Common myeloid progenitor, CD34-positive (primary cell): Measurements from ENCODE around the gene L2HGDH.
A peak's percentile ranks its signal among the peaks of the same experiment; 100 is the strongest.

ENCODE experiments used
- CTCF ChIA-PET: fragments of 350-600 bp; sonication (Branson Sonifier 250); formaldehyde crosslinking; loops from one replicate; lab custom pipeline; 2021; ENCODE audit warnings: antibody characterized with exemption; lab: Charles Lee
- POLR2A ChIA-PET: fragments of 350-600 bp; sonication (Branson Sonifier 250); formaldehyde crosslinking; loops from one replicate; lab custom pipeline; 2021; ENCODE audit warnings: antibody characterized with exemption; lab: Charles Lee
- DNase-seq, 3 donors: peaks; one replicate each; pipeline versions ENCODE4 v3.0.0 to v3.0.0-alpha.2; 2013
- H3K27ac ChIP-seq, 2 experiments: 1 replicate in 1 of 2; 2 replicates in 1 of 2; pipeline ENCODE4 v1.7.0; 2013; ENCODE audit warnings: inconsistent platforms in 2 of 2, low read length in 2 of 2, mild to moderate bottlenecking in 2 of 2, low read depth in 1 of 2, moderate library complexity in 1 of 2; ENCODE audit not compliant: severe bottlenecking in 2 of 2, insufficient read depth in 1 of 2, poor library complexity in 1 of 2
- H3K27me3 ChIP-seq, 5 experiments: replicated peaks in 2 of 5; 1 replicate in 3 of 5; 2 replicates in 2 of 5; pipeline versions ENCODE4 v1.6.1 to v1.7.0; 2013; ENCODE audit warnings: low read length in 4 of 5, mild to moderate bottlenecking in 2 of 5, moderate library complexity in 2 of 5, inconsistent platforms in 1 of 5; ENCODE audit not compliant: insufficient read depth in 5 of 5, control insufficient read depth in 4 of 5
- H3K36me3 ChIP-seq, 4 experiments: 1 replicate in 2 of 4; 2 replicates in 2 of 4; pipeline versions ENCODE4 v1.6.1 to v1.7.0; 2013; ENCODE audit warnings: low read length in 3 of 4, control low read depth in 1 of 4, mild to moderate bottlenecking in 1 of 4; ENCODE audit not compliant: control insufficient read depth in 4 of 4, insufficient read depth in 4 of 4
- H3K4me1 ChIP-seq, 4 experiments: 1 replicate in 3 of 4; 2 replicates in 1 of 4; pipeline versions ENCODE4 v1.6.1 to v1.7.1; 2013; ENCODE audit warnings: low read length in 3 of 4, mild to moderate bottlenecking in 3 of 4, control low read depth in 1 of 4, inconsistent platforms in 1 of 4, moderate library complexity in 1 of 4; ENCODE audit not compliant: control insufficient read depth in 4 of 4, insufficient read depth in 4 of 4; ENCODE audit errors: control extremely low read depth in 1 of 4
- H3K4me3 ChIP-seq, 7 experiments: 1 replicate in 4 of 7; 2 replicates in 3 of 7; pipeline versions ENCODE4 v1.5.1 to v1.7.0; 2013; ENCODE audit warnings: mild to moderate bottlenecking in 7 of 7, low read length in 6 of 7, moderate library complexity in 6 of 7, inconsistent platforms in 2 of 7, low read depth in 2 of 7, control low read depth in 1 of 7; ENCODE audit not compliant: insufficient read depth in 4 of 7, control insufficient read depth in 1 of 7; ENCODE audit errors: extremely low read depth in 1 of 7
- H3K9me3 ChIP-seq, 5 experiments: 1 replicate in 4 of 5; 2 replicates in 1 of 5; pipeline versions ENCODE4 v1.6.1 to v1.7.1; 2013; ENCODE audit warnings: low read length in 4 of 5, mild to moderate bottlenecking in 2 of 5, inconsistent platforms in 1 of 5, low read depth in 1 of 5, moderate library complexity in 1 of 5; ENCODE audit not compliant: control insufficient read depth in 4 of 5, insufficient read depth in 2 of 5; ENCODE audit errors: control extremely low read depth in 1 of 5
- WGBS: methylation state at CpG from one replicate; pipeline ENCODE4 v1.1.5; 2013; ENCODE audit not compliant: insufficient coverage; 5-methylcytosine and 5-hydroxymethylcytosine counted together

Gene L2HGDH

DNA sequence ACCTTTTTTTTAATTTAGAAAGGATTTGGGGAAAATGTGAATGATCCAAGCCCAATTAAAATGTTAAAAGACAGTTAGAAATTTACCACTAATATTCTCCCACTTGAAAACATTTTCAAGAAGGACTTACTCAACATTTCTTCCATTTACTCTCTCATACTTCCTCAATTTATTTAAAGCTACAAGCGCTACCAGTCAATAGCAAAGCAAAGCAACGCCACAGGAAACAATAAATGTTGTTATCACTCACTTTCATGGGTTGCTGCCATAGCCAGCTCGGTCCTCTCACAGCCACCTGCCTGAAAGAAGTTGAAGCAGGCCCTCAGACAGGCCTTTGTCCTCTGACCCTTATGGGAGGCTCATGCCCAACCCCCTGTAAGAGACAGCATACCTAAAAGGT lies 74.6 kb downstream of the L2HGDH start:
- Histone ChIP-seq H3K27ac (no peak overlapping the region), H3K9me3 (peaks cover 0 to 4% (median 0%) of the 10 kb centered on the region in 5 experiments), H3K27me3 (no peaks in the 10 kb centered on the region), H3K36me3 (no peaks in the 10 kb centered on the region), H3K4me3 (no peak overlapping the region), H3K4me1 (peaks cover 0 to 16% (median 10%) of the 10 kb centered on the region in 4 experiments)
- CTCF ChIA-PET = interaction anchor here (1.6 kb wide), 1 partner anchor 26 kb away, joined by 3 read pairs; no protein-coding TSS in a partner anchor
- peak in 2 of 3 donors; percentile 40 to 58 for DNase-seq
- POLR2A ChIA-PET = interaction anchor here (0.7 kb wide), 1 partner anchor 25 kb away, joined by 3 read pairs; no protein-coding TSS in a partner anchor
- WGBS = 0% methylated on average over 3 of the region's 3 CpGs

GRCh38 chr14:50233951-50234250 lies 78.1 kb downstream of the L2HGDH start:
- Histone ChIP-seq H3K27ac (no peak overlapping the region), H3K36me3 (no peaks in the 10 kb centered on the region), H3K4me3 (no peak overlapping the region), H3K9me3 (peaks cover 0 to 4% (median 0%) of the 10 kb centered on the region in 5 experiments), H3K4me1 (peaks cover 17 to 29% (median 24%) of the 10 kb centered on the region in 4 experiments), H3K27me3 (no peaks in the 10 kb centered on the region)
- CTCF ChIA-PET = no interaction called here
- POLR2A ChIA-PET = no interaction called here
- no CpG with 5 or more reads among the region's 4 CpGs for WGBS
- DNase-seq = no peak

DNA sequence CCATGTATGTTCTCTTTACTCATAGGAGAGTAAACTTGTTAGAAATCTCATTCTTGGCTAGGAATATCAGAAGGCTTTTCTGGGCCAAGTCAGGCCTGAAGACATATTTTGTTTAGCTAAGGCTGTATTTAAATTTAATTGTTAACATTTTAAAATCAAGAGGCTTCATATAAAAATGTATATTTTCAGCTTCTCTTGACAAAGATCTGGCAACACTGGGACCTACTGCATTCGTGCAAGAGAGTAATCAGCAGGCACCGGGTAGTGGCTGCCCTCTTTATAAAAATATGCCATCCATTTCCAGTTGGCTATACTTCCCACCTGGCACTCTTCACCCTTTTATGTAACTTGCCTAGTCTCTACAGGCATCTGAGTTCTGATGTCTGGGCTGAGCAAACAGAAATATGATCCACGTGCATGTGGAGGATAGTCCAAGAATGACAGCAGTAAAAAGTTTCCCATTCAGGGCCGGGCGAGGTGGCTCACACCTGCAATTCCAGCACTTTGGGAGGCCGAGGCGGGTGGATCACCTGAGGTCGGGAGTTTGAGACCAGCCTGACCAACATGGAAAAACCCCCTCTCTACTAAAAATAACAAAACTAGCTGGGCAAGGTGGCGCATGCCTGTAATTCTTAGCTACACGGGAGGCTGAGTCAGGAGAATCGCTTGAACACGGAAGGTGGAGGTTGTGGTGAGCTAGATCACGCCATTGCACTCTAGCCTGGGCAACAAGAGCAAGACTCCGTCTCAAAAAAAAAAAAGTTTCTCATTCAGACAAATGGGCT lies 78.7 kb downstream of the L2HGDH start:
- DNase-seq = no peak

DNA sequence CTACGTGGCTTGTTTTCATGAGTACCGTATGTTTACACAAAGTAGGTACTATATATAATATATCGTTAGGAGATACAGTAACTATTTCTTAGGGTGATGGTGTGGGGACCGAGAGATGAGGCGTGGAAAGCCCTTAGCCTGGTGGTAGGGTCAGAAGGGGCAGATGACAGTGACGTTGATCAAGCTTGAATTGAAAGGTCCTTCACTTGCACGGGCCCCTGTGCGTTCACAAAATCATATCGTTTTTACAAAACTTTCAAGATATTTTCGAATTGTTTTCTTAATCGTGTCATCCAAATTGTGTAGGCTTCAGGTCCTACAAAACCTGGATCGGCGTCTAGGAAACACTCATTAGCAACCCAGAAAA lies 79.8 kb downstream of the L2HGDH start:
- H3K4me1 ChIP-seq = peaks cover 19 to 25% (median 22%) of the 10 kb centered on the region in 4 experiments
- DNase-seq = peak in 1 of 3 donors; percentile 5
- ChIA-PET POLR2A (interaction anchor here (1.0 kb wide), 1 partner anchor 79 kb away, joined by 3 read pairs; the partner anchor contains the start of gene L2HGDH), CTCF (interaction anchor here (1.0 kb wide), 1 partner anchor 23 kb away, joined by 4 read pairs; no protein-coding TSS in a partner anchor)
- peak overlapping the region; percentile 85 to 99 (median 88) for H3K4me3 ChIP-seq
- no peaks in the 10 kb centered on the region for H3K27me3 ChIP-seq
- H3K27ac ChIP-seq = peak overlapping the region; percentile 58 to 86
- H3K9me3 ChIP-seq = peaks cover 0 to 4% (median 0%) of the 10 kb centered on the region in 5 experiments
- WGBS = 76% methylated on average over 8 of the region's 13 CpGs
- no peaks in the 10 kb centered on the region for H3K36me3 ChIP-seq

More for the DNA sequence above, 78.7 kb downstream of the L2HGDH start:
- H3K4me1 ChIP-seq = peaks cover 17 to 33% (median 26%) of the 10 kb centered on the region in 4 experiments
- ChIA-PET POLR2A (no interaction called here), CTCF (interaction anchor here (1.0 kb wide), 1 partner anchor 24 kb away, joined by 4 read pairs; no protein-coding TSS in a partner anchor)
- peaks cover 0 to 4% (median 0%) of the 10 kb centered on the region in 5 experiments for H3K9me3 ChIP-seq
- no peaks in the 10 kb centered on the region for H3K27me3 ChIP-seq
- WGBS = 97% methylated on average over 9 of the region's 14 CpGs
- no peak overlapping the region for H3K27ac ChIP-seq
- no peaks in the 10 kb centered on the region for H3K36me3 ChIP-seq
- H3K4me3 ChIP-seq = no peak overlapping the region

GRCh38 chr14:50231475-50232275 lies 80.4 kb downstream of the L2HGDH start, which contains the start of gene SOS2:
Gene SOS2 (minus strand): TSS chr14:50231578. CDS start chr14:50231283, 295 bp downstream.
- CTCF ChIA-PET = no interaction called here
- under 1% methylated on average over 82 of the region's 90 CpGs for WGBS
- peak; percentile 81 to 93 (median 87) for DNase-seq
- H3K27me3 ChIP-seq = no peaks in the 10 kb centered on the region
- H3K9me3 ChIP-seq = peaks cover 0 to 4% (median 0%) of the 10 kb centered on the region in 5 experiments
- H3K4me1 ChIP-seq = peaks cover 14 to 22% (median 20%) of the 10 kb centered on the region in 4 experiments
- POLR2A ChIA-PET = interaction anchor here (0.5 to 1.0 kb wide), 4 partner anchors 19 to 543 kb away, joined by 3 to 7 read pairs (median 3); partner anchors contain the start of gene L2HGDH
- H3K4me3 ChIP-seq = peak within 1 kb of the TSS; percentile 85 to 99 (median 88)
- no peaks in the 10 kb centered on the region for H3K36me3 ChIP-seq
- H3K27ac ChIP-seq = peak within 1 kb of the TSS; percentile 68 to 86

- Histone ChIP-seq H3K36me3 (no peaks in the 10 kb centered on the region), H3K27me3 (no peaks in the 10 kb centered on the region), H3K9me3 (peaks cover 0 to 4% (median 0%) of the 10 kb centered on the region in 5 experiments), H3K4me1 (peaks cover 18 to 25% (median 22%) of the 10 kb centered on the region in 4 experiments), H3K4me3 (peak overlapping the region; percentile 85 to 99 (median 88)), H3K27ac (peak overlapping the region; percentile 68 to 86)
- WGBS = 0% methylated on average over 41 of the region's 64 CpGs
- peak; percentile 44 to 79 (median 76) for DNase-seq
- ChIA-PET POLR2A (interaction anchor here (0.5 to 1.0 kb wide), 3 partner anchors 81 to 543 kb away, joined by 3 to 7 read pairs (median 3); partner anchors contain the start of gene L2HGDH), CTCF (no interaction called here)
Observed at GRCh38 chr14:50230701-50231474, 81.1 kb downstream of the L2HGDH start.
